GM10248 (cell line): ENCODE measurements around the gene NUDCD3.
"Not testable (repeated sequence)": the region's sequence is repeated elsewhere in the genome, so short reads cannot be mapped to it uniquely, and the experiment has no call there.

ENCODE experiments used
- CTCF ChIA-PET: fragments of 300-600 bp; sonication (Branson Sonifier 250); formaldehyde crosslinking; extraction: SDS; loops from one replicate; lab custom pipeline; 2021; ENCODE audit warnings: antibody characterized with exemption; lab: Yijun Ruan, JAX
- POLR2A ChIA-PET: fragments of 350-650 bp; sonication (Branson Sonifier 250); formaldehyde crosslinking; extraction: SDS; loops from one replicate; lab custom pipeline; 2020; ENCODE audit warnings: antibody characterized with exemption; lab: Yijun Ruan, JAX
- DNase-seq: peaks from one replicate; pipeline ENCODE4 v3.0.0; 2012; ENCODE audit errors: extremely low spot score
- CTCF ChIP-seq: IDR thresholded peaks from 2 replicates; pipeline ENCODE4 v1.5.1; 2012; ENCODE audit warnings: mild to moderate bottlenecking, low read depth; ENCODE audit errors: extremely low read depth, missing control alignments, control extremely low read depth

Gene NUDCD3

DNA sequence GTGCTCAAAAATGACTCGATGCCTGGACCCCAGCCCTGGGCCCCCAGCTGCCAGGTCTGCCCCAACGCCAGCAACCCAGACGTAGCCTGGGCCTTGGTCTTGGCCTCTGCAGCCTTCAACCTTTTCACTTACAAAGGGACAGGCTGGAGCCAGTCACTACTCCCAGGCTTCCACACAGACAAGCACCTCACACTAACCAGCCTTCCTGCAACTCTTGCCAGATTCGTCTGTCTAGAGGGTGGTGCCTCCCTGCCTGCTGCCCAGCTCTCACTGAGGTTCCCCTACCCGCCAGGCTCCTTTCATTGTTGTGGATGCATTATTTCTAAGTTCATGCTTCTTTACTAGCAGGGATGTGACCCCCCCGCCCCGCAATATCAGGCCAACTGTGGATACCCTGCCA, 56.3 kb downstream of the NUDCD3 start:
- CTCF ChIA-PET, result interaction anchor here (0.8 kb wide), 1 partner anchor 43 kb away, joined by 3 read pairs; no protein-coding TSS in a partner anchor

GRCh38 chr7:44433255-44434022, 57.0 kb downstream of the NUDCD3 start:
- no peak for DNase-seq
- ChIA-PET POLR2A (no interaction called here), CTCF (interaction anchor here (1.8 kb wide), 1 partner anchor 21 kb away, joined by 5 read pairs; no protein-coding TSS in a partner anchor)
- TF ChIP-seq CTCF, result no peak

More for the DNA sequence above, 56.3 kb downstream of the NUDCD3 start:
- no peak for TF ChIP-seq CTCF
- POLR2A ChIA-PET, result no interaction called here
- no peak for DNase-seq

DNA sequence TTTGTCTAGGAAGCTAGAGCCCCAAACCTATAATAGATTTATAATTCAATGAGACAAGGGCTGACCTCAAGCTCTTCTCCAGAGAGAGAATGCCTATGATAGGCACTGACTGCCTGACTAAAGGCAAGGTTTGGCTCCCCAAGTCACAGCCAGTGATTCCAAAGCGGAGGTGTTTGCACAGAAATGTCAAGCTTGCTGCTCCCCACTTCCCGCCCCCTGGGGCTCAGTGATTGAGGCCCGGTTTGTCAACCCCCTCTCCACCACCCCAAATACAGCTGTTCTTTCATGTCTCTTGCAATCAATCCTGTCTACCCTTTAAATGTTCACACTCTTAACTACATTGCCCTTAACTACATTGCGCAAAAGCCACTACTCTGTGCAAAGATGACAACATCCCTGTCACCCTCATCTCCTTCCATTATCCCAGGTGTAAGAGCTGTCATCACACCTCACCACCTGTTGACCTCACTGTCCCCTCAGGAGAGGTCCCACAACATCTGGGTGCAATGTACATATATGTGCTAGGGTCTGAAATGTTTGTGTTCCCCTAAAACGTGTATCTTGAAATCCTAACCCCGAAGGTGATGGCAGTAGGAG, 58.0 kb downstream of the NUDCD3 start:
- CTCF ChIA-PET, result interaction anchor here (0.8 to 1.8 kb wide), 11 partner anchors 10 to 236 kb away, joined by 3 to 7 read pairs (median 3); no protein-coding TSS in a partner anchor
- POLR2A ChIA-PET, result no interaction called here
- no peak for TF ChIP-seq CTCF
- no peak for DNase-seq

GRCh38 chr7:44431091-44431608, 59.3 kb downstream of the NUDCD3 start:
- ChIA-PET POLR2A (no interaction called here), CTCF (interaction anchor here (0.8 to 1.8 kb wide), 6 partner anchors 16 to 134 kb away, joined by 3 to 7 read pairs (median 4); no protein-coding TSS in a partner anchor)
- peak; percentile 51 for TF ChIP-seq CTCF
- peak; percentile 80 for DNase-seq

- TF ChIP-seq CTCF, result no peak
- ChIA-PET POLR2A (no interaction called here), CTCF (interaction anchor here (1.2 kb wide), 1 partner anchor 13 kb away, joined by 4 read pairs; no protein-coding TSS in a partner anchor)
- no peak for DNase-seq
Measured at GRCh38 chr7:44430054-44430453, 60.4 kb downstream of the NUDCD3 start.

DNA sequence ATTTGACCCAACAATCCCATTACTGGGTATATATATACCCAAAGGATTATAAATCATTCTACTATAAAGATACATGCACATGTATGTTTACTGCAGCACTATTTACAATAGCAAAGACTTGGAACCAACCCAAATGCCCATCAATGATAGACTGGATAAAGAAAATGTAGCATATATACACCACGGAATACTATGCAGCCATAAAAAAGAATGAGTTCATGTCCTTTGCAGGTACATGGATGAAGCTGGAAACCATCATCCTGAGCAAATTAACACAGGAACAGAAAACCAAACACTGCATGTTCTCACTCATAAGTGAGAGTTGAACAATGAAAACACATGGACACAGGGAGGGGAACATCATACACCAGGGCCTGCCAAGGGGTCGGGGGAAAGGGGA, 65.7 kb downstream of the NUDCD3 start:
- POLR2A ChIA-PET, DNase-seq: not testable (repeated sequence)
- CTCF ChIA-PET, result interaction anchor here (1.6 kb wide), 1 partner anchor 22 kb away, joined by 3 read pairs; no protein-coding TSS in a partner anchor
